Right lobe of liver (tissue), 4 donors: ENCODE data around the gene ADSS2.
"Not testable (repeated sequence)": the region's sequence is repeated elsewhere in the genome, so short reads cannot be mapped to it uniquely, and the experiment has no call there.

Experiments
- POLR2A ChIP-seq: fragments of 450-650 bp; IDR thresholded peaks from one replicate; pipeline ENCODE4 v1.6.1; 2017; ENCODE audit warnings: antibody characterized with exemption, mild to moderate bottlenecking
- TF ChIP-seq, protein P1 (sequence below), 4 donors: fragments of 200-600 bp in 3 of 4; fragments of 450-650 bp in 1 of 4; IDR thresholded peaks; one replicate each; pipeline versions ENCODE4 v1.5.1 to v1.8.0; 2016 to 2022; ENCODE audit warnings: antibody characterized with exemption in 4 of 4, mild to moderate bottlenecking in 2 of 4
- donor health status: DM: no; HTN: no; CAD: no.
- donor health status: DM: no; HTN: no; CAD: no.
- donor health status: DM: no; HTN: yes; CAD: no.

DNA sequence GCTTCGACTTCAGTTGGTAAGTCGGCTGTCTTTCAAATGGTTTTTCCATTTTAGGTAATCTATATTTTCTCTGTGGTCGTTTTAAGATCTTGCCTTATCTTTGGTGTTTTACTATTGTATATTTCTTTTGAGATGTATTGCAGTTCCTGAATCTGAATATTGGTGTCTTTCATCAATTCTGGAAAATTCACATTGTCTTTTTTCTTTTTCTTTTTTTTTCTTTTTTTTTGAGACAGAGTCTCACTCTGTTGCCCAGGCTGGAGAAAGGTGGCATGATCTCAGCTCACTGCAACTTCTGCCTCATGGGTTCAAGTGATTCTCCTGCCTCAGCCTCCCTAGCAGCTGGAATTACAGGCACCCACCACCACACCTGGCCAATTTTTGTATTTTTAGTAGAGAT lies 33.3 kb upstream of the ADSS2 start:
- TF ChIP-seq, protein P1, sequence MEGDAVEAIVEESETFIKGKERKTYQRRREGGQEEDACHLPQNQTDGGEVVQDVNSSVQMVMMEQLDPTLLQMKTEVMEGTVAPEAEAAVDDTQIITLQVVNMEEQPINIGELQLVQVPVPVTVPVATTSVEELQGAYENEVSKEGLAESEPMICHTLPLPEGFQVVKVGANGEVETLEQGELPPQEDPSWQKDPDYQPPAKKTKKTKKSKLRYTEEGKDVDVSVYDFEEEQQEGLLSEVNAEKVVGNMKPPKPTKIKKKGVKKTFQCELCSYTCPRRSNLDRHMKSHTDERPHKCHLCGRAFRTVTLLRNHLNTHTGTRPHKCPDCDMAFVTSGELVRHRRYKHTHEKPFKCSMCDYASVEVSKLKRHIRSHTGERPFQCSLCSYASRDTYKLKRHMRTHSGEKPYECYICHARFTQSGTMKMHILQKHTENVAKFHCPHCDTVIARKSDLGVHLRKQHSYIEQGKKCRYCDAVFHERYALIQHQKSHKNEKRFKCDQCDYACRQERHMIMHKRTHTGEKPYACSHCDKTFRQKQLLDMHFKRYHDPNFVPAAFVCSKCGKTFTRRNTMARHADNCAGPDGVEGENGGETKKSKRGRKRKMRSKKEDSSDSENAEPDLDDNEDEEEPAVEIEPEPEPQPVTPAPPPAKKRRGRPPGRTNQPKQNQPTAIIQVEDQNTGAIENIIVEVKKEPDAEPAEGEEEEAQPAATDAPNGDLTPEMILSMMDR (IDR thresholded peaks at IDR 0.05), result not testable (repeated sequence)
- not testable (repeated sequence) for TF ChIP-seq POLR2A
